Iris pigment epithelial cell (primary cell): ENCODE results near the gene C1orf21.

ENCODE experiments used
- DNase-seq: peaks from one replicate; pipeline ENCODE4 v3.0.0-alpha.2; 2011; ENCODE audit warnings: low read depth

Gene C1orf21

DNA sequence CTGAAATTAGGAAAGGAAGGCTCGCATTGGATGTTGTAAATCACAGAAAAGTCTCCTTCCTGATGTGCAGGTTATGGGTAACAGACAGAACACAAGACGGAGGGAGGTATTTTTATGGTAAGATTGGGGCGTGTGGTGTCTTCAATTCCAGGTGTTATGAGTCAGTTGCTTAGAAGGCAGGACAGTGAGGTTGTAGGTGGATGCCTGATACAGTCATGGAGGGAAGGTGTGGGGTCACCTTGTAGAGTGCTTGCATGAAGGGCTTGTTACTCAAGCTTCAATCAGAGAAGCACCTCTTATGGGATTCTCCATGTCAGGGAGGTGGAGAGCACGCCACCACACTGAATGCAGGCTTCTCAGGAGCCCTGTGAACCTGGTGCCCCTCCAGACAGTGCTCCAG is 63.1 kb downstream of the C1orf21 start:
- DNase-seq: no peak

DNA sequence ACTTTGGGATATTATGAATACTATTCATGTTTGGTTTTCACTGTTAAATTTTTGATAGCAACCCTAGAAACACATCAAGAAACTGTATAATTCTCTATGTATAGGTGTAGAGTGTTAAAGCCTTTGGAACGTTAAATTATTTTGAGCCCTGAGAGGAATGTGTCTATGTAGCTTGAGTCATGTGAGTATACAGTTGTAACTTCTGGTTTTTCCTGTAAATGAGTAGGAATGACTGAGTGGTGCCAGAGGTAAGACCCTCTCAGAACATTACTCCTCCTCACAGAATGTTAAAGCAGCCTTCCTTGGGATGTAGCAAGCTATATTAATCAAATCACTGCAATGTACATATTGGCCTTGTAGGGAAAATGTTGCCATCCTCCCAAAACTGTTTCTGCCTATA is 69.0 kb downstream of the C1orf21 start:
- no peak for DNase-seq

DNA sequence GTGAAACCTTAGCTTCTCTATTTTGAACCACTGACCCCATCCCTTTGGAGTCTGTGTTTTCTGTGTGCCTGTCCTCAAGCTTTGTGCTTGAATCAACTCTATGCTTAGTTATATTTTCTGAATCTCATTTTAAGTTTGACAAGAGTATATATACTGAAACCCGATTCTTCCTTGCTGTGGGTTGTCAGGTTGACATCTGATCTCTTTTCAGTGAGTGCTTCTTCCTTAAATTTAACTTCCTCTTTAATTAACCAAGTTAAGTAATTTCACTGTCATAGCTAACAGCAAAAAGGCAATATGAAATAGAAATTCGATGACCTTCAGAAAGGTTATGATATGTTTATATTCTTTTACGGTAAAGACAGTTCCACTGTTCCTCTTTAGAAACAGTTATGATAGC is 69.4 kb downstream of the C1orf21 start:
- DNase-seq: no peak

DNA sequence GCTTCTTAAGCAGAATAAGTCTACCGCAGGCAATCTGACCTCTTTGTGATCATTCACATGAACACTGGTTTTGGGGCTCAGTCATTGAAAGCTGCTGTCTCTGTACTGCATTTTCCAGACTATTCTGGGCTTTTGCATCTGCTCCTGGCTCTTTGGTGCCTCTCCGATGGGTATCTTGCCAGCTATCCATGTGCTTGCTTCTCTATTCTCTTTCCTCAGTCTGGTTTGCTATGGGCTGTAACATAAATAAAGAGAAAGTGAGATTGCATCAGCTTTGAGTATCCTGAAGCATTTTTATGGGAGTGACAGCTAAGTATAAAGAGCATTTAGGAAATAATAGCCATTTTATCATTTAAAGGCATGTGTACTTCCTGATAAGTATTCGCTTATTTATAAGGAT is 70.7 kb downstream of the C1orf21 start:
- DNase-seq: peak; percentile 24

DNA sequence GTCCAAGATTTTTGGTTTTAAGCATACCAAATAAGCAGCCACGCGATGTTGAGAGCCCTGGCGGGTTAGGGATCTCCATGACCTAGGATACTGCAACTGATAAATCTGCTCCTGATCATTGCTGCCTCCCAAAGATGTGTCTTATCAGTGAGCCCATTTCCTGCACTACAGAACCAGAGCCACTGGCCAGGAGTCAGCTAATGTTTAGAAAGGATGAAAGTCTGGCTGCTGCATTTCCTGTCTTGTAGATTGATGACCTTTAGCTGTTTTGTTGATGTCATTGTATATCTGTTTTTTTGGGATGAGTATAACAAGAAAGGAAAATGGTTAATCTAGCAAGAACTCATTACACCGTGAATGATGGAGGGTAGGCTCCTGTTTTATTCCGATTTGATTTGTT is 74.5 kb downstream of the C1orf21 start:
- DNase-seq: no peak

DNA sequence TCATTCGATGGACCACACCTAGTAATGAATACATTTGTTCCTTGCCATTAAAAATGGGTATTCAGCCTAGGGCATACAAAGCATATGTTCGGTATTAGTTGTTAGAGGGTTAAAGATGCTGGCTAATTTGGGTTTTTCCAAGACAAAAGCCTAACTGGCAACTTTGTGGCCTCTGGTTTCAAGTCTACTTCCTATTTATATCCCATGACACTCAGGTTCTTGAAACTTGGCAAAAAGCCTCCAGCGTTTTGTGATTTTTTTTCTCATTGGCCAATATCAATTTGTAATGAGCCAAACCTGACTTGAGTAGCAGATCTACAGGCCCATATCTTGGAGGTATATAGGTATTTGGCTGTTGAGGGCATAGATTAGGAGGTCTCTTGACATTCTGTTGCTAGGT is 75.3 kb downstream of the C1orf21 start:
- DNase-seq: no peak

DNA sequence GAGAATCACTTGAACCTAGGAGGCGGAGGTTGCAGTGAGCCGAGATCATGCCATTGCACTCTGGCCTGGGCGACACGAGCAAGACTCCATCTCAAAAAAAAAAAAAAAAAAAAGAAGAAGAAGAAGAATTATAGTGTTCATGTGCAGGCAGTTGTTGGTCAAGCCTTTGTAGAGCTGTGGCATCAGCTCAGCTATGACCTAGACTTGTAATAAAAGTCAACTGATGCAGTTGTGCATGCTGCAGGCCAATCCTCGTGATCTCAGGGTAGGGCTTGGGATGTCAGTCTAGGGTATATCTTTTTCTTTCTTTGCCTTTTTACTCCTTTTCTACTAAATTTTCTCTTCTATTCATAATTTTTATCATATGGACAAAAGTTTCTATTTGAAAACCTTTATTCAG is 76.2 kb downstream of the C1orf21 start:
- DNase-seq: no peak

DNA sequence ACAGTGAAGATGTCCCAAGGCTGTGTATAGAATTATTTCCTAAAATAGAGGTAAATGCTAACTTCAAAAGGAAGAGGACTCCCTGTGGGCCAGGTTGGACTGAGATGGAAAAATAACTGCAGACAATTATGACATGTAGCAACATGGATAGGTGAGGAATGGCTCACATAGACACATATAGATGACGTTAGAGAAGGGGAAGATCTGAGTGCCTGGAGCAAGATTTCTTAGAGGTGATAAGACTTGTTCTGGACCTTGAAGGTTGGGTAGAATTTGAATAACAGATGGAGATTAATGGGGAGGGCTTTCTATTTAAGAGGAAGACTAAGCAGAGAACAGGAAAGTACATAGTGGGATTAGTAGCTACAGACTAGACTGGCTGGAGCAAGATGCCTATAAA is 76.9 kb downstream of the C1orf21 start:
- no peak for DNase-seq

DNA sequence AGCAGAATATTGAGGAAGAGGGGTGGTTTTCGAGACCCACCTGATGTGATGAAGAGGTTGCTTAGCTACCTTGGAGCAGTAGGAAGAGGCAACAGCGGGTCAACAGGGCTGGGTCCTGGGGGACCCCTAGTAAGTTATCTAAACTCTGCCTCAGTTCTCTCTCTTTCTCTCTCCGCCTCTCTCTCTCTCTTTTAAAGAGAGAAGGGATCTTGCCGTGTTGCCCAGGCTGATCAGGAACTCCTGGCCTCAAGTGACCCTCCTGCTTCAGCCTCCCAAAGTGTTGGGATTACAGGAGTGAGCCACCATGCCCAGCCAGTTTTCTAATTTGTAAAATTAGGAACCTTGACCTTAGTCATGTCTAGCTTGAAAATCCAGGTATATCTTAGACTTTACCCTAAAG is 77.9 kb downstream of the C1orf21 start:
- no peak for DNase-seq

DNA sequence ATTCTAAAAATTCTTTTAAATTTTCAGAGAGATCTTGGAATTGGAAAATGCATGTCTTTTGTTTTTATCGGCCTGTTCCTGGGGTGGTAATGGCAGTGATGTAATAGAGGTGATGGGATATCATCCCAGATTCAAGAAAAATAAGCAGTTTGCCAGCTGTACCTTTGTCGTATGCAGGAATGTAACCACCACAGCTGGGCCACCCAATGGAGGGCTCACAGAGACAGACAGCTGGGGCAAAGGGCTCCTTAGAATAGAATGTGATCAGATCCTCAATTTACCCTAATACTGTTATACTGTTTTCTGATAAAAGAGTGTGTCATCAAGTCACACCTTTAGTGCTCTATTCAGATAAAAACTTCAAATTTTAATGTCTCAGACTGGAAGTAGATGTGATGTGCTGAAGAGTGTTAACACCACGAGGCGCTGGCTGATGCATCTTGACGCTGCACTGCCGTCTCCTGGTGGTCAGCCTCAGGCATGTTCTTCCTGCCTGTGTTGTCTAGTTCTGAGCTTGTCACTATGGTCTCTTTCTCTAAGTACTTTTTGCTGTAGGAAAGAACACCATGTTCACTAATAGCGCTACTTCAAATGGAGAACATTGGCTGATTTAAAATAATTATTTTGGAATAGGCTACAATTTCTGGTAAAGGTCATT is 78.8 kb downstream of the C1orf21 start:
- DNase-seq: no peak

DNA sequence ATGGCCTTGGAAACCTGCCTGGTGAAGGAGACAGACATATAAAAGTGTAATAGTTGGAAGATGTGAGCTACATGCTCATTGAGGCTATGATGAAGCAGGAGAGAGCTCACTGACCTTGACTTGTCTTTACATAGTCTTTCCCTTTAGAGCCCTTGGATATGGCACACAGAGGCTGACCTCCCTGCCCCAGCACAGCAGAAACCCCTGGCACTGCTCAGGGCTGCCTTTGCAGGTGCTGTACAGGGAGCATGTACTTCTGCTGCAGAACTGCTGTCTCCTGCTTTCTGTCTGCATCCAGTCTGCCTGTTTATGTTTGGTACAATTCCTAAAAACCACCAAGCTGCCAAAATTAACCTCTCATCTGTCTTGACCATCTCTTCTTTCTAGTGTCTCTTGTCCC is 80.5 kb downstream of the C1orf21 start:
- DNase-seq: no peak

DNA sequence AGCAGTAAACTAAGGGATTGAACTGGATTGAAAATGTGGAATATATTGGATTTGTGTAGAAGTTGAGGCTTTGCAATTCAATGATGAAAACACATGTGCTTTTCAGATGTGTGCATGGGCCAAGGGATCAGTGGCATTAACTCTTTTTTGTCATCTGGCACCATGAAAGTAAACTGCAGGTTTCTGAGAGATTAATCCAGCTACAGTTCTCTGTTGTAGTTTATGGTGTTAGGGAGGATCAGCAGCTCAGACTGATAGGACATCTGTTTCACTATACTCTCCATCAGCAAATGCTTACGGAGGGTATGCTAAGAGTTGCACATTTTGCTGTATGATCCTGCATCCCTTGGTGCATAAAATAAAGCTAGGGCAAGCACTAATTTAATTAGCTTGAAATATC is 82.6 kb downstream of the C1orf21 start:
- no peak for DNase-seq

DNA sequence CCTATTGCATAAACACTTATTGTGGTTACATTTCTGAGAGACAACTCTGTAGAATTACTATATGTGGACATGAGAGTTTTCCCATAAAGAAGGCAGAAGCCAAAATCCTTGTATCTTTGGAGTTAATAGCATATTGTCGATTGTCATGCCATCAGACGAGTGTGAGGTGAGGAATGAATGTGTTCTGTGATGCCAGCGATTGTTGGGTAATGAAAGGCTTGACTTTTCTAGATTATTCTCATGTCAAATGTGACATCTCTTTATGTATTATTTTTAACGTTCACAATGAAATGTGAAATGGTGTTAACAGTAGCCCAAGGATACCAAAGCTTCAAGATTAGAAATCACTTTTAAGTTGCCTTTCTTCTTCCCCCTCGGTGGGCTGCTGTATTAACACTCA is 84.9 kb downstream of the C1orf21 start:
- DNase-seq: no peak

DNA sequence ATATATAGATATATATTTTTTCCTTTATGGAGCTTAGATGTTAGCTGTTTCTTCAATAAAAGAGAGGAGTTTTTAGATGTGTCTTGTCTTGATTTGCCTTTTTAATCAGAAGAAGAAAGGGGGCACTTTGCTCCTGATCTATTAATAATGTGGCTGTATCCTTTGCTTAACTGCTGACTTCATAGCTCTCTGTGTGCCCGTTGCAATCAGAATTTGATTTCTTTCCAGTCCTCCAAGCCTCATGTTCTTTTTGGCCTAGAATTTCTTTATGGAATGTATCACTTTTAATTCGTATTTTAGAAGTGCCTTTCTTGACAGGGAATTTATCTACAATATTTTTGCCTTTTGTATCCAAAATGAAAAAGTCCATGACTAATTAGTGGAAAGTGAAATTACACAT is 85.3 kb downstream of the C1orf21 start:
- DNase-seq: no peak

DNA sequence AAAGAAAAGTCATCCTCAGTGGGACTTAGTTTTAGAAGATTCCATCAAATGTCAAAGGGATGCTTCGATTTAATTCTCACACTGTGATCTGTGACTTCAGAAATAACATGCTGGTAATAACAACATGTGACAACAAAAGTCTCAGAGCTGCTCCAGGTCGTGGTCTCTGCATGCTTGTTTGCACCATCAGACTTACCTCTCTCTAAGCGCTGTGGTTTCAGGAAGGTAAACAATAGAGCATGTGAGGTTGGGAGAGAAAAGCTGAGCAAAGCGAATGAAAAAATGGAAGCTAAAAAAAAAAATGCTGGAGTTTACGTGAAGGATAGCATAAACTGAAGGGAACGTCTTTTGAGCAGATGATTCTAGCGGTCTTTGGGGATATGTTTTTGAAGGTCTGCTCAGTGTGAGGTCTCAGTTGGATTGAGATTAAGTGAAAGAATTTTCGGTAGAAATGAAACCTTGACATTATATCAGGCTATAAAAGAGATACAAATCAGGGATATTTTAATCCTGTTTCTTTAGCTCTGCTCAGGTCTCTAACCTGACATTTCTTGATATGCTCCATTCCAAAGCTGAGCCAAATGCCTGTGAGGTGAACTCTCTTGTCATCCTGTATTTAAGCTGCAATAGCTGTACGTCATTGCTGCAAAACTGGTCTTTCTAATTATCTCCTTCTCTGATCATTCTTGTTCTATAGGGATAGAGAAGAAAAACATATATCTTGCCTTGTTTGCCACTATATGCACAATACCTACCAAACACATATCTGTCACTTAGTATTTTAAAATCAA is 86.5 kb downstream of the C1orf21 start:
- no peak for DNase-seq

DNA sequence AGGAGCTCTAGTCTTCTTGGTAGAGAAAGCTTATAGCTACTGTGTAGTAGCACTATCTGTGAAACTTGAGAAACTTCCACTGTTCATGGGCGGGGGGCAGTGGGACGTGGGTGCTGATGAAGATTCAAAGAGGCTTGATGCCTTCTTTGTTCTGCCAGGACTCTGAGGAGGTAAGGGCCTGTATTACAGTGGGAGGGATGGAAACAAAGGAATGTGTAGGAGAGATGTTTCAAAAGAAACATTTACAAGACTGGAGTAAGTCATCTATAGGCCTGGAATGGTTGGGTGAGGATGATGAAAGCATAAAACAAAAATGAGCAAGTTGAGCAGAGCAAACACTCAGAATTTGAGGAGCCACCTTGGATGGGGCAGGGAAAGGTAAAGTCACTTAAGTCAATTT is 89.4 kb downstream of the C1orf21 start:
- no peak for DNase-seq

DNA sequence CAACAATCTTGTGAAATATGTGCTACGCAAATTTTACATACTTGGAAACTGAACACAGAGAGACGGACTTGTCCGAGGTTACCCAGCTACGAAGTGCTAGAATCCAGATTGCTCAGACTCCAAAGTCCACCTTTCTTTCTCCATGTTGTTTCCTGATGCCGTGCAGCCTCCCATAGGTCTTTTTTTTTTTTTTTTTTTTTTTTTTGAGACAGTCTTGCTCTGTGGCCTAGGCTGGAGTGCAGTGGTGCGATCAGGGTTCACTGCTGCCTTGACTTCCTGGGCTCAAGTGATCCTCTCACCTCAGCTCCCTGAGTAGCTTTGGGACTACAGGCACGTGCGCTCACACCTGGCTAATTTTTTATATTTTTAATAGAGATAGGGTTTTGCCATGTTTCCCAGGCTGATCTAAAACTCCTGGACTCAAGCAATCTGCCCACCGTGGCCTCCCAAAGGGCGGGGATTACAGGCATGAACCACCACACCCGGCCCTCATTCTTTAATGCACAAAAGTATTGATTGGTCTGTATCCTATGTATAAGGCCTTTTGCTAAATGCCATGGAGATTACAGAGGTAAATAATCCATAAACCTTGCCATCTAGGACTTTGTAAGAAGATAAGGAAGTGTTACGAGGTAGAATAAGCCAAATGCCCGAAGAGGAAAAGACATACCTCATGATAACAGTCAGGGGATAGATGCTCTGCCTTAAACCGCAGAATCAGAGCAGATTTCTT is 92.8 kb downstream of the C1orf21 start:
- DNase-seq: no peak

DNA sequence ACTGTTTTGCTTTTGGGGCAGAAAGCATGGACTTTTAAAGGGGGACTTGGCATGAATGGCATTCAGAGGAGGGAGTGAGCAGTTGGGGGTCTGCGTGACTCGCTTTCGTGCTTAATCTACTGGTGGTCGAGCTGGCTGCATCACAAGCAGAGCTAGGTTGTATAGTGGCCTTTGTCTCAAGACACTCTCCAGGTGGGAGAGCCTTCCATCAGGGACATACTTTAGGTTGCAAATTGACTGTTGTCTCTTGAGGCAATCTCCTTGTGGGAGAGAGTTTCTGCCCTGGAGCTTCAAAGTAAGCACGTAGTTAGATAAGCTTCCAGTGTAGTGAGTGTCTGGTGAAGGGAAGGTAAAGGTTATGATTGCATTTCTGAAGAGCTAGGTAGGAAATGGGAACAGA is 93.9 kb downstream of the C1orf21 start:
- no peak for DNase-seq

DNA sequence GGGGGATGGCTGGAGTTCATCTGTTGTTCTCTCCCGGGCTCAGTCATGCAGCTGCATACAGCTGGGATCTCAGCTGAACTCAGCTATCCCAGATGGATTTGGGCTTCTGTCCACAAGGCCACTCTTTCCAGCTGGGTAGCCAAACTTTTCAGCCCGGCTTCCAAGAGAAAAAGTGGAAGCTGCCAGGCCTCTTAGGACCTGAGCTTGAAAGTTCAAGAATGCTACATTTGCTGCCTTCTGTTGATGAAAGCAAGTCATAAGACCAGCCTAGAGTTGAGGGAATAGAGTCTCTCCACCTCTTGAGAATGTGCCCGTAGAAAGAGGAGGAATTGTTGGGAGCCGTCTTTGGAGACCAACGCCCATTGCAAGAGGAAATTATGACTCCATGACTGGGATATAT is 95.3 kb downstream of the C1orf21 start:
- DNase-seq: no peak

DNA sequence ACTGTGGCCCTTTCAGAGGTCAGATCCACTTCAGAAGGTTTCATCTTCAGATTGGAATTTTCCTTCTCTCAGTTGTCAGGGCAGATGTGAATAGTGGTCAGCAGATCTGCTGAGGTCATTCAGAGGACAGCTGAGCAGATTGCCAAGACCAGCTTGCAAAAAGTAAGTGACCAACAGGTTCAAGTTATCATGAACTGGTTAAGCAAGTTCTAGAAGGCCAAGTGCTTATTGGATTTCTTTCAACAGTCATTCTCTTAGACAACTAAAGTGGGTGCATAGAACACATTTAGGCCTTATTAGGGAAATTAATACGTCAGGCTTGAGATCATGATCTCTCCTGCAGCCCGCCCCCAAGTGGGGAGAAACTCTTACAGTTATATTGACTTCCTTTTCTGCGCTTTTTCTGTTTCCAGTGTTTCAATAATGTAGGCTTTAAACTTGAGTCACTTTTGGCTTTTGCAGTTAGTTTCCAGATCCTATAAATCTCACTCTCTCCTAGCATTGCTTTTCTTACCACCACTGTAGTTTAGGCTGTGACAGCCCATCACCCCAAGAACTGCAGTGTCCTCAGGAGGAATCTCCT is 96.4 kb downstream of the C1orf21 start:
- peak; percentile 96 for DNase-seq

DNA sequence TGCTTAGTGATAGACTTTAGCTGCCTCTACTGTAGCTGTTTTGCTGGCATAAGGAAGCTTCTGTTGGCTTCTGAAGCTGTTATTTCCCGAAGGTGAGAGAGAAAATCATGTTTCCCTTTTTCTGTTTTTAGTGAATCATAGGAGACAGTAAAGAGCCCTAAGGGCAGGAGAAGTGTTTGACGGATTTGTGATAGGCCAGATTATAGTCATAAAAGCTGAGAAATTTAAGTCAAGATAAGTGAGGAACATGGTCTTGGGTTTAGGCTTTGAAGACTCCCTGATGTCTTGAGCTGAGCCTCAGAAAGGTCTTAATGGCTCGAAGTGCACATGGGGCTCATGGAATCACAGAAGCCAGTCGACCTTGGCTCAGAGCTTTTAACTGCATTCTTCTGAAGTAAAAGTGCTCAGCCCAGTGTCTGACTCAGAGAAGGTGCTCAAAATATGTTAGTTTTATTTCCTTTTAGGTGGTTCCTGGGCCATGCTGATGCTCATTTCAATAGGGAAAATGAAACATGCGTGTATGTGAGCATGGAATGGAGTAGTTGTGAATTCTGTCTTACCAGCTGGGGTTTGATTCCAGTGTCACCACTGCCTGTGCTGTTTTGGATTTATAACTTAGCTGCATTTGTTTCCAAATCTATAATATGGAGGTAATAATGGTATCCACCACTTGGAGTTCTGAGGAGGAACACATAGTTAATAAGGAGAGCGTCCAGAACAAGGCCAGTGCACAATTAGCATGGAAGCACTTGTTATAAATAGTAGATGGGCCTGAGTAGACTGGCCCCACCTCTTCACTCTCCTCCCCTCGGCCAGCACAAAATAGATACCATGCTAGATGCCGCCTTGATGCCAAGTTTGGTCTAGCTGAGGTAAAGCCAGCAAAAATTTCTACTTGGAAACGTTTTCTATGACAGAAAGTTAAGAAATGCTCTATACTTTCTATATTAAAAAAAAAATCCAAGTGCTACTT is 99.2 kb downstream of the C1orf21 start:
- peak; percentile 60 for DNase-seq
